GM23338 (cell line): Measurements from ENCODE around the gene ADGRB2. TPM values are rescaled to one million over a fixed set of nuclear protein-coding genes. Genes with fewer than 3 reads are reported as not detected.

Experiments used
- ATAC-seq: fragments of 200-7000 bp; cut with Tn5 transposase; 3 replicates; pipeline ENCODE4 v1.9.1; 2020
- DNase-seq: peaks from one replicate; pipeline ENCODE4 v3.0.0-alpha.2; 2015; ENCODE audit warnings: low spot score
- H2AFZ ChIP-seq: fragments of 200-600 bp; sonication (generic); 2 replicates; pipeline ENCODE4 v1.8.0; 2016; ENCODE audit warnings: antibody characterized with exemption, mild to moderate bottlenecking, moderate library complexity
- H3F3A ChIP-seq: fragments of 200-600 bp; sonication (generic); replicated peaks from 2 replicates; pipeline ENCODE4 v1.8.0; 2017; ENCODE audit warnings: antibody characterized with exemption, mixed run types, low read depth
- H3K27ac ChIP-seq: fragments of 200-600 bp; sonication (generic); 2 replicates; pipeline ENCODE4 v1.6.1; 2016; ENCODE audit warnings: low read depth
- H3K27me3 ChIP-seq: fragments of 200-600 bp; sonication (generic); 2 replicates; pipeline ENCODE4 v1.8.0; 2016; ENCODE audit warnings: mild to moderate bottlenecking, mixed run types, moderate library complexity; ENCODE audit not compliant: insufficient read depth
- H3K36me3 ChIP-seq: fragments of 200-600 bp; sonication (generic); 2 replicates; pipeline ENCODE4 v1.8.0; 2016; ENCODE audit warnings: mild to moderate bottlenecking; ENCODE audit not compliant: insufficient read depth
- H3K4me1 ChIP-seq: fragments of 200-600 bp; sonication (generic); 2 replicates; pipeline ENCODE4 v1.8.0; 2016; ENCODE audit warnings: mild to moderate bottlenecking, moderate library complexity; ENCODE audit not compliant: insufficient read depth
- H3K4me2 ChIP-seq: fragments of 200-600 bp; sonication (generic); 2 replicates; pipeline ENCODE4 v1.7.1; 2017; ENCODE audit warnings: mixed run types
- H3K4me3 ChIP-seq: fragments of 200-600 bp; sonication (generic); 2 replicates; pipeline ENCODE4 v1.6.1; 2016; ENCODE audit warnings: mixed run types
- H3K79me2 ChIP-seq: fragments of 200-600 bp; sonication (generic); replicated peaks from 2 replicates; pipeline ENCODE4 v1.8.0; 2017; ENCODE audit warnings: mild to moderate bottlenecking; ENCODE audit not compliant: insufficient read depth
- H3K9me2 ChIP-seq: fragments of 200-600 bp; sonication (generic); 2 replicates; pipeline ENCODE4 v1.8.0; 2017; ENCODE audit not compliant: insufficient read depth
- H4K20me1 ChIP-seq: fragments of 200-600 bp; sonication (generic); replicated peaks from 2 replicates; pipeline ENCODE4 v1.8.0; 2017; ENCODE audit warnings: mild to moderate bottlenecking; ENCODE audit not compliant: insufficient read depth
- H3K27ac Mint-ChIP-seq: 2 replicates; pipeline ENCODE4 v1.8.0; 2020; ENCODE audit warnings: inconsistent platforms, mild to moderate bottlenecking, moderate library complexity, mixed read lengths
- H3K27me3 Mint-ChIP-seq: 3 replicates; pipeline ENCODE4 v1.8.0; 2022; ENCODE audit warnings: low read depth, mild to moderate bottlenecking, moderate library complexity, mixed read lengths, inconsistent platforms; ENCODE audit not compliant: insufficient read depth, poor library complexity
- H3K36me3 Mint-ChIP-seq: 3 replicates; pipeline ENCODE4 v1.8.0; 2021; ENCODE audit warnings: low read depth, mild to moderate bottlenecking, inconsistent platforms, moderate library complexity, mixed read lengths
- H3K4me1 Mint-ChIP-seq: 3 replicates; pipeline ENCODE4 v1.8.0; 2020; ENCODE audit warnings: mild to moderate bottlenecking, inconsistent platforms, mixed read lengths
- H3K4me3 Mint-ChIP-seq: 3 replicates; pipeline ENCODE4 v1.8.0; 2021; ENCODE audit warnings: moderate library complexity, mild to moderate bottlenecking, inconsistent platforms, mixed read lengths
- H3K9me3 Mint-ChIP-seq: 3 replicates; pipeline ENCODE4 v1.8.0; 2020; ENCODE audit warnings: moderate library complexity, mild to moderate bottlenecking, inconsistent platforms, mixed read lengths
- CREB1 ChIP-seq: fragments of 250-450 bp; sonication (Bioruptor Pico); IDR thresholded peaks from 2 replicates; pipeline ENCODE4 v1.5.0; 2020; ENCODE audit warnings: low read depth, mild to moderate bottlenecking, moderate library complexity
- EZH2 ChIP-seq: fragments of 200-600 bp; sonication (generic); IDR thresholded peaks from one replicate; pipeline ENCODE4 v1.8.0; 2017; ENCODE audit warnings: antibody characterized with exemption, mild to moderate bottlenecking, low read depth; ENCODE audit not compliant: unreplicated experiment
- EZH2phosphoT487 ChIP-seq: fragments of 200-600 bp; sonication (generic); IDR thresholded peaks from one replicate; pipeline ENCODE4 v1.8.1; 2018; ENCODE audit warnings: antibody characterized with exemption; ENCODE audit not compliant: unreplicated experiment
- JUNB ChIP-seq: IDR thresholded peaks from one replicate; pipeline ENCODE4 v1.6.1; 2016; ENCODE audit warnings: antibody characterized with exemption; ENCODE audit not compliant: unreplicated experiment
- NANOG ChIP-seq: IDR thresholded peaks from 2 replicates; pipeline ENCODE4 v1.6.1; 2016; ENCODE audit warnings: antibody characterized with exemption, borderline replicate concordance
- POLR2AphosphoS5 ChIP-seq: IDR thresholded peaks from 2 replicates; pipeline ENCODE4 v1.6.1; 2016; ENCODE audit warnings: antibody characterized with exemption, low read depth
- STAT1 ChIP-seq: IDR thresholded peaks from one replicate; pipeline ENCODE4 v1.6.1; 2016; ENCODE audit warnings: antibody characterized with exemption; ENCODE audit not compliant: unreplicated experiment
- ZNF114 ChIP-seq: fragments of 250-450 bp; sonication (Bioruptor Pico); IDR thresholded peaks from 2 replicates; pipeline ENCODE4 v1.5.0; 2020; ENCODE audit warnings: mild to moderate bottlenecking, moderate library complexity
- ZNF331 ChIP-seq: fragments of 250-450 bp; sonication (Bioruptor Pico); IDR thresholded peaks from 2 replicates; pipeline ENCODE4 v1.5.0; 2020; ENCODE audit warnings: low read depth, mild to moderate bottlenecking, moderate library complexity
- polyA plus RNA-seq: library from polyadenylated mRNA; unstranded; fragments of >200 nt; fragmentation: Nextera tagmentation; extraction: Ambion mirVana; gene quantifications from 2 replicates; pipeline ENCODE4 v1.2.1, GENCODE V29; 2016
- total RNA-seq: library from RNA; depleted of rRNA; stranded (reverse); fragments of >200 nt; shearing (Covaris generic); gene quantifications from 2 replicates; pipeline ENCODE4 v1.2.3, GENCODE V29; 2014
- TF ChIP-seq, protein P1 (sequence below), 2 experiments: fragments of 200-600 bp in 1 of 2; sonication (generic) in 1 of 2; conservative IDR thresholded peaks; 2 replicates each; pipeline versions ENCODE4 v1.5.1 to v1.6.1; 2016 to 2017; ENCODE audit warnings: antibody characterized with exemption in 2 of 2, low read depth in 2 of 2, mild to moderate bottlenecking in 2 of 2, moderate library complexity in 1 of 2
- TF ChIP-seq, protein P2 (sequence below): IDR thresholded peaks from one replicate; pipeline ENCODE4 v1.6.1; 2018; ENCODE audit warnings: antibody characterized with exemption; ENCODE audit not compliant: unreplicated experiment

ADGRB2 gene
- total and polyA plus RNA-seq, 2 experiments from 2014 or later = 8.0 to 27.8 TPM

DNA sequence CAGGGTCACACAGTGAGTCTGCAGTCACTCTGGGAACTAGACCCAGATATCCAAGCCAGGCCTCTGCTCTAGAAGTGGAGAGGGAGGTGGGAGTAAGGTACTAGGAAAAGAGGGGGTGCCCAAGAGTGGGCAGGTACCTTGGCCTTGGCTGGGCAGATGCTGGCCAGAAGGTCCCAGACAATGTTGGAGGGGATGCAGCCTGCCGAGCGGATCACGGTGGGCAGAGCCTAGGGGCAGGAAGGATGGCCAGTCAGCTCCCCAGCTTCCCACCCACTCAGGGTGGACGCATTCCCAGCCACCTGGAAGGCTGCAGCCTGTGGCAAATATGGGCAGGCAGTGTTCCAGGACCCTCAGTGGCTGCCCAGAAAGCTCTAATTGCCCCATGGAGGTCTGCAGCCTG is 28.4 kb upstream of the ADGRB2 start:
- Mint-ChIP-seq H3K27me3 (peaks cover 23% of the 10 kb centered on the region), H3K4me1 (peaks cover 12% of the 10 kb centered on the region), H3K4me3 (no peak overlapping the region), H3K27ac (no peak overlapping the region), H3K9me3 (no peaks in the 10 kb centered on the region), H3K36me3 (no peaks in the 10 kb centered on the region)
- no peaks in the 10 kb centered on the region for H3K36me3 ChIP-seq
- DNase-seq (no peak), ATAC-seq (no peak)
- no peak overlapping the region for H2AFZ ChIP-seq
- H3K4me3 ChIP-seq = no peak overlapping the region
- no peaks in the 10 kb centered on the region for H3K9me2 ChIP-seq
- no peaks in the 10 kb centered on the region for H3K79me2 ChIP-seq
- no peaks in the 10 kb centered on the region for H3K27me3 ChIP-seq
- H3K27ac ChIP-seq = no peak overlapping the region
- H3K4me2 ChIP-seq = no peak overlapping the region
- no peak for TF ChIP-seq POLR2AphosphoS5
- TF ChIP-seq, protein P1, sequence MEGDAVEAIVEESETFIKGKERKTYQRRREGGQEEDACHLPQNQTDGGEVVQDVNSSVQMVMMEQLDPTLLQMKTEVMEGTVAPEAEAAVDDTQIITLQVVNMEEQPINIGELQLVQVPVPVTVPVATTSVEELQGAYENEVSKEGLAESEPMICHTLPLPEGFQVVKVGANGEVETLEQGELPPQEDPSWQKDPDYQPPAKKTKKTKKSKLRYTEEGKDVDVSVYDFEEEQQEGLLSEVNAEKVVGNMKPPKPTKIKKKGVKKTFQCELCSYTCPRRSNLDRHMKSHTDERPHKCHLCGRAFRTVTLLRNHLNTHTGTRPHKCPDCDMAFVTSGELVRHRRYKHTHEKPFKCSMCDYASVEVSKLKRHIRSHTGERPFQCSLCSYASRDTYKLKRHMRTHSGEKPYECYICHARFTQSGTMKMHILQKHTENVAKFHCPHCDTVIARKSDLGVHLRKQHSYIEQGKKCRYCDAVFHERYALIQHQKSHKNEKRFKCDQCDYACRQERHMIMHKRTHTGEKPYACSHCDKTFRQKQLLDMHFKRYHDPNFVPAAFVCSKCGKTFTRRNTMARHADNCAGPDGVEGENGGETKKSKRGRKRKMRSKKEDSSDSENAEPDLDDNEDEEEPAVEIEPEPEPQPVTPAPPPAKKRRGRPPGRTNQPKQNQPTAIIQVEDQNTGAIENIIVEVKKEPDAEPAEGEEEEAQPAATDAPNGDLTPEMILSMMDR (conservative IDR thresholded peaks at IDR 0.05; ENCODE audit: low read depth in 2 of 2) = no peak
- TF ChIP-seq CREB1 = no peak
- TF ChIP-seq, protein P2, sequence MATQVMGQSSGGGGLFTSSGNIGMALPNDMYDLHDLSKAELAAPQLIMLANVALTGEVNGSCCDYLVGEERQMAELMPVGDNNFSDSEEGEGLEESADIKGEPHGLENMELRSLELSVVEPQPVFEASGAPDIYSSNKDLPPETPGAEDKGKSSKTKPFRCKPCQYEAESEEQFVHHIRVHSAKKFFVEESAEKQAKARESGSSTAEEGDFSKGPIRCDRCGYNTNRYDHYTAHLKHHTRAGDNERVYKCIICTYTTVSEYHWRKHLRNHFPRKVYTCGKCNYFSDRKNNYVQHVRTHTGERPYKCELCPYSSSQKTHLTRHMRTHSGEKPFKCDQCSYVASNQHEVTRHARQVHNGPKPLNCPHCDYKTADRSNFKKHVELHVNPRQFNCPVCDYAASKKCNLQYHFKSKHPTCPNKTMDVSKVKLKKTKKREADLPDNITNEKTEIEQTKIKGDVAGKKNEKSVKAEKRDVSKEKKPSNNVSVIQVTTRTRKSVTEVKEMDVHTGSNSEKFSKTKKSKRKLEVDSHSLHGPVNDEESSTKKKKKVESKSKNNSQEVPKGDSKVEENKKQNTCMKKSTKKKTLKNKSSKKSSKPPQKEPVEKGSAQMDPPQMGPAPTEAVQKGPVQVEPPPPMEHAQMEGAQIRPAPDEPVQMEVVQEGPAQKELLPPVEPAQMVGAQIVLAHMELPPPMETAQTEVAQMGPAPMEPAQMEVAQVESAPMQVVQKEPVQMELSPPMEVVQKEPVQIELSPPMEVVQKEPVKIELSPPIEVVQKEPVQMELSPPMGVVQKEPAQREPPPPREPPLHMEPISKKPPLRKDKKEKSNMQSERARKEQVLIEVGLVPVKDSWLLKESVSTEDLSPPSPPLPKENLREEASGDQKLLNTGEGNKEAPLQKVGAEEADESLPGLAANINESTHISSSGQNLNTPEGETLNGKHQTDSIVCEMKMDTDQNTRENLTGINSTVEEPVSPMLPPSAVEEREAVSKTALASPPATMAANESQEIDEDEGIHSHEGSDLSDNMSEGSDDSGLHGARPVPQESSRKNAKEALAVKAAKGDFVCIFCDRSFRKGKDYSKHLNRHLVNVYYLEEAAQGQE = no peak
- TF ChIP-seq JUNB = no peak
- no peak for TF ChIP-seq NANOG
- TF ChIP-seq EZH2 = no peak
- TF ChIP-seq ZNF114 (CRISPR knock-in tag) = no peak
- no peak for TF ChIP-seq STAT1
- TF ChIP-seq ZNF331 = no peak
- peaks cover 4% of the 10 kb centered on the region for H3K4me1 ChIP-seq
- H4K20me1 ChIP-seq = no peaks in the 10 kb centered on the region
- 0 out of 2 replicates have a peak, but pooled peaks cover 7% of the 10 kb centered on the region for H3F3A ChIP-seq

DNA sequence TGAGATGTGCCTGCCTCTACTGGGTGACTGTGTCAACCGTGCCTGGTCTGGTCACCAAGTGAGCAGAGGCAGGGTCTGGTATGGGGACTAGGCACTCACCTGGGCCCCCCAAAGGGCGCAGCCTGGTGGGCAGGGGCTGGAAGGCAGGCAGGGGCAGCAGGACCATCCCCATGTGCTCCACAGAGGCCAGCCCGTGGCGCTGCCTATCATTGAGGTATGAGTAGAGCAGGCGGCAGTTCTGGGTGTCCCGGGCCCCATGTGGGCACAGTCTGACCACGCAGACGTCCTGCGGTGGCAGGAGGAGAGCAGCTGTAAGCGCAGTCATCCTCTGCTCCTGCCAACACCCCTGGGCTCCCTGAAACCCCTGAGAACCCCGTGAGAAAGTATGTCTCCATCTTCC is 28.0 kb upstream of the ADGRB2 start:
- DNase-seq (no peak), ATAC-seq (no peak)
- no peak overlapping the region for H3K4me3 Mint-ChIP-seq
- H3K9me2 ChIP-seq = no peaks in the 10 kb centered on the region
- peaks cover 5% of the 10 kb centered on the region for H3K4me1 ChIP-seq
- no peak overlapping the region for H3K4me3 ChIP-seq
- H3K4me1 Mint-ChIP-seq = peaks cover 8% of the 10 kb centered on the region
- no peak overlapping the region for H3K27ac Mint-ChIP-seq
- H4K20me1 ChIP-seq = no peaks in the 10 kb centered on the region
- peaks cover 22% of the 10 kb centered on the region for H3K27me3 Mint-ChIP-seq
- H2AFZ ChIP-seq = no peak overlapping the region
- no peak overlapping the region for H3K27ac ChIP-seq
- no peaks in the 10 kb centered on the region for H3K36me3 ChIP-seq
- 0 out of 2 replicates have a peak, but pooled peaks cover 10% of the 10 kb centered on the region for H3F3A ChIP-seq
- H3K36me3 Mint-ChIP-seq = no peaks in the 10 kb centered on the region
- no peak overlapping the region for H3K4me2 ChIP-seq
- no peaks in the 10 kb centered on the region for H3K9me3 Mint-ChIP-seq
- no peaks in the 10 kb centered on the region for H3K79me2 ChIP-seq
- H3K27me3 ChIP-seq = no peaks in the 10 kb centered on the region
- TF ChIP-seq STAT1 (no peak), EZH2 (no peak), EZH2phosphoT487 (no peak), POLR2AphosphoS5 (no peak), CREB1 (no peak), NANOG (no peak)
- TF ChIP-seq, protein P2 = no peak
- TF ChIP-seq, protein P1 (conservative IDR thresholded peaks at IDR 0.05; ENCODE audit: low read depth in 2 of 2) = no peak
